ENCODE data around the gene NOSIP. TPM values are rescaled to one million over a fixed set of nuclear protein-coding genes. Genes with fewer than 3 reads are reported as not detected.
A peak's percentile ranks its signal among the peaks of the same experiment; 100 is the strongest.

Gene NOSIP
- total and polyA plus RNA-seq, 9 donors, result 31.0 to 70.1 (median 58.7) TPM

DNA sequence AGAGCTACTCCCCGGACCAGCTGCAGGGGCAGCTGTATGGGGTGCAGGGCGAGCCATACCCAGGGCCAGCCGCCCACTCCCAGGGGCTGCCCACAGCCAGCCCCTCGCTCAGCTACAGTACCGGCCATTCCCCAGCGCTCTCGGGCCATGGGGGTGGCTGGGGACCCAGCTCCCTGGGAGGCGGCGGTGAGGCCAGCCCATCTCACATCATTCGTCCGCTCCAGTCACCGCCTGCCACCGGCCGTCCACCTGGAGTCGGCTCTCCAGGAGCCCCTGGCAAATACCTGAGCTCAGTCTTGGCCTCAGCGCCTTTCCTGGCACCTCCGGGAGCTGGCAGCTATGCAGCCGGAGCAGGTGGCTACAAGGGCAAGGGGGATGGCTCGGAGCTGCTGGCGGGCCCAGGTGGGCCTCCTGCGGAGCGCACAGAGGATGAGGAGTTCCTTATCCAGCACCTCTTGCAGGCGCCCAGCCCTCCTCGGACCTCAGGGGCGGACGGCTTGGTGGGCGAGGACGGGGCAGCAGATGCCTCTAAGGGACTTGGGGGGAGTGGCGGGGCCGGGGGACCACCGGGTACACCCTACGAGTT lies 15.6 kb upstream of the NOSIP start:
- TF ChIP-seq EP300 (IDR thresholded peaks at IDR 0.05) (no peak), POLR2A (IDR thresholded peaks at IDR 0.05) (no peak)
- TF ChIP-seq, protein P1, sequence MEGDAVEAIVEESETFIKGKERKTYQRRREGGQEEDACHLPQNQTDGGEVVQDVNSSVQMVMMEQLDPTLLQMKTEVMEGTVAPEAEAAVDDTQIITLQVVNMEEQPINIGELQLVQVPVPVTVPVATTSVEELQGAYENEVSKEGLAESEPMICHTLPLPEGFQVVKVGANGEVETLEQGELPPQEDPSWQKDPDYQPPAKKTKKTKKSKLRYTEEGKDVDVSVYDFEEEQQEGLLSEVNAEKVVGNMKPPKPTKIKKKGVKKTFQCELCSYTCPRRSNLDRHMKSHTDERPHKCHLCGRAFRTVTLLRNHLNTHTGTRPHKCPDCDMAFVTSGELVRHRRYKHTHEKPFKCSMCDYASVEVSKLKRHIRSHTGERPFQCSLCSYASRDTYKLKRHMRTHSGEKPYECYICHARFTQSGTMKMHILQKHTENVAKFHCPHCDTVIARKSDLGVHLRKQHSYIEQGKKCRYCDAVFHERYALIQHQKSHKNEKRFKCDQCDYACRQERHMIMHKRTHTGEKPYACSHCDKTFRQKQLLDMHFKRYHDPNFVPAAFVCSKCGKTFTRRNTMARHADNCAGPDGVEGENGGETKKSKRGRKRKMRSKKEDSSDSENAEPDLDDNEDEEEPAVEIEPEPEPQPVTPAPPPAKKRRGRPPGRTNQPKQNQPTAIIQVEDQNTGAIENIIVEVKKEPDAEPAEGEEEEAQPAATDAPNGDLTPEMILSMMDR (IDR thresholded peaks at IDR 0.05), result no peak
- Histone ChIP-seq H3K9me3 (no peaks in the 10 kb centered on the region), H3K4me1 (ENCODE audit: insufficient read depth) (peaks cover 3% of the 10 kb centered on the region), H3K27ac (no peak overlapping the region), H3K36me3 (no peaks in the 10 kb centered on the region), H3K27me3 (no peaks in the 10 kb centered on the region), H3K4me3 (no peak overlapping the region)
- intact Hi-C loops (cut with DNase I), result loop anchor here in 2 of 4 donors (10.0 kb wide), 2 partner anchors 89 to 1861 kb away; partner anchors contain the start of gene ADM5 (in 1 of the 2)
- DNase-seq, result peak in 1 of 5 donors; percentile 41
- WGBS, 3 donors, result 87 to 93% (median 92%) methylated on average over 29 to 32 of the region's 32 CpGs

DNA sequence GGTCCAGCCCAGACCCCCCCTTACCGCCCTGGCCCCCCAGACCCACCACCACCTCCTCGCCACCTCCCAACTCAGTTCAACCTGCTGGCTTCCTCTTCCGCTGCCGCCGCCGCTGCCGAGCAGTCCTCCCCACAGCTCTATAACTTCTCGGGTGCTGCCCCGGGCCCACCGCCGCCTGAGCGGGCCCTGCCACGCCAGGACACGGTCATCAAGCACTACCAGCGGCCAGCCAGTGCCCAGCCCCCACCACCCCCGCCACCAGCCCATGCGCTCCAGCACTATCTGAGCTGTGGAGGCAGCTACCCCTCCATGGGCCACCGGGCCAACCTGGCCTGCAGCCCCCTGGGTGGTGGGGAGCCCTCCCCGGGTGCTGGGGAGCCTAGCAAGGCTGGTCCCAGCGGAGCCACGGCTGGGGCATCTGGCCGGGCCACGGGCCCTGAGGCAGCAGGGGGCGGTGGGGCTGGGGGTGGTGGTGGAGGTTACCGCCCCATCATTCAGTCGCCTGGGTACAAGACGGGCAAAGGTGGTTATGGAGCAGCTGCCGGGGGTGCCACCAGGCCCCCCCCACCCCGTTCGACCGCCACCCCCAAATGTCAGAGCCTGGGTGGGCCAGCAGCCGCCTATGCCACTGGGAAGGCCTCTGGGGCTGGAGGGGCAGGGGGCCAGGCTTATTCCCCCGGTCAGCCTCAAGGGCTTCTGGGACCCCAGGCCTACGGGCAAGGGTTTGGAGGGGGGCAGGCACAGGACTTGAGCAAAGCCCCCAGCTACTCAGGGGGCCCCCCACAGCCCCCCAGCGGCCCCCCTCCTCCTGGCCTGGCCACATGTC lies 14.8 kb upstream of the NOSIP start:
- intact Hi-C loops (cut with DNase I), result loop anchor here in 3 of 4 donors (5.0 to 10.0 kb wide), 3 partner anchors 42 to 1860 kb away; partner anchors contain the start of gene ADM5 (in 1 of the 3)
- Histone ChIP-seq H3K36me3 (no peaks in the 10 kb centered on the region), H3K4me3 (no peak overlapping the region), H3K9me3 (peaks cover 0 to 3% of the 10 kb centered on the region in 2 donors), H3K27me3 (no peaks in the 10 kb centered on the region), H3K27ac (no peak overlapping the region), H3K4me1 (ENCODE audit: insufficient read depth) (peaks cover 3% of the 10 kb centered on the region)
- TF ChIP-seq POLR2A (IDR thresholded peaks at IDR 0.05), result no peak
- no peak for TF ChIP-seq EP300 (IDR thresholded peaks at IDR 0.05)
- TF ChIP-seq, protein P1 (IDR thresholded peaks at IDR 0.05), result no peak
- 84 to 91% (median 87%) methylated on average over 28 to 35 of the region's 35 CpGs for WGBS, 3 donors
- DNase-seq, result peak in 2 of 5 donors; percentile 43 to 44

DNA sequence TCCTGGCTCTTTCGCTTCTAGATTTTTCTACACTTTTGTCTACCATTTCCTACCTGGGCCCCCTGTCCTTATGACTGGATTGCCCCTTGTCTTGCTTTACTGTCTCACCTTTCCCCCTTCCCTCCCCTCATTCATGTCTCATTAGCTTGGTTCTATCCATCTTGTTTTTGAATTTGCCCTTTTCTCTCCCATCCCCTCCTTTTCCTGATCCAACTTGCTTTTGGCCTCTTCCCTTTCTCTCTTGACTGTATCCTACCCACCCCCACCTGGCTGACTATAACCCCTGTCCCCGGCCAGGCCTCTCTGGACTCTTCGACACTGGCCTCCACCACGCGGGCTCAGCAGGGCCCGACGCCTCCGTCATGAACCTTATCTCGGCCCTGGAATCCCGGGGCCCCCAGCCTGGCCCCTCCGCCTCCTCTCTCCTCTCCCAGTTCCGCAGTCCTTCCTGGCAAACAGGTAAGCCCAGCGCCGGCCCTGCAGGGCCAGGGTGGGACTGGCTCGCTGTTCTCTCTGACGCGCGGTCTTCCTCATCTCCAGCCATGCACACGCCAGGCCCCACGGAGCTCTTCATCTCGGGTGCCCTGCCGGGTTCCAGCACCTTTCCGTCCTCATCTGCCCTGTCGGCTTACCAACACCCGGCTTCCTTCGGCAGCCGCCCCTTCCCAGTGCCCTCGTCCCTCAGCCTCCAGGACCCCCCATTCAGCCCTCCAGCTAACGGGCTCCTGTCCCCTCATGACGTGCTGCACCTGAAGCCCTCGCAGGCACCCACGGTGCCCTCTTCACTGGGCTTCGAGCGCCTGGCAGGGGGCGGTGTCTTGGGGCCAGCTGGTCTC lies 14.0 kb upstream of the NOSIP start:
- DNase-seq, result peak in 3 of 5 donors; percentile 44 to 49 (median 46)
- intact Hi-C loops (cut with DNase I), result loop anchor here in 3 of 4 donors (5.0 to 10.0 kb wide), 3 partner anchors 43 to 1860 kb away; partner anchors contain the start of gene ADM5 (in 1 of the 3)
- WGBS, 3 donors, result 83 to 87% (median 84%) methylated on average over 35 of the region's 35 CpGs
- Histone ChIP-seq H3K27ac (peak overlapping the region in 1 of 2 donors; percentile 51), H3K27me3 (no peaks in the 10 kb centered on the region), H3K4me3 (no peak overlapping the region), H3K36me3 (no peaks in the 10 kb centered on the region), H3K9me3 (peaks cover 0 to 3% of the 10 kb centered on the region in 2 donors), H3K4me1 (ENCODE audit: insufficient read depth) (peaks cover 3% of the 10 kb centered on the region)
- TF ChIP-seq EP300 (IDR thresholded peaks at IDR 0.05), result no peak
- TF ChIP-seq POLR2A (IDR thresholded peaks at IDR 0.05), result no peak
- TF ChIP-seq, protein P1 (IDR thresholded peaks at IDR 0.05), result no peak
